ENCODE measurements around the gene MYO5B. TPM values are rescaled to one million over a fixed set of nuclear protein-coding genes. Genes with fewer than 3 reads are reported as not detected.

Gene MYO5B
- total RNA-seq, 1 donor from 2014 or later = 1.5 TPM

- Mint-ChIP-seq H3K27ac (ENCODE audit: unreplicated experiment) (no peak overlapping the region), H3K27me3 (ENCODE audit: unreplicated experiment) (peaks cover 6% of the 10 kb centered on the region), H3K36me3 (ENCODE audit: low read depth, unreplicated experiment) (no peaks in the 10 kb centered on the region), H3K4me1 (ENCODE audit: unreplicated experiment) (no peaks in the 10 kb centered on the region), H3K9me3 (ENCODE audit: unreplicated experiment) (no peaks in the 10 kb centered on the region), H3K4me3 (ENCODE audit: unreplicated experiment) (no peak overlapping the region)
- no peak for TF ChIP-seq CTCF (IDR thresholded peaks at IDR 0.05; ENCODE audit: unreplicated experiment)
- DNase-seq (ENCODE audit: low spot score) = no peak
Observed at GRCh38 chr18:50163505-50163904, 31.4 kb downstream of the MYO5B start.

GRCh38 chr18:50162486-50163304 is 32.3 kb downstream of the MYO5B start:
- Mint-ChIP-seq H3K27ac (ENCODE audit: unreplicated experiment) (no peak overlapping the region), H3K4me3 (ENCODE audit: unreplicated experiment) (no peak overlapping the region), H3K9me3 (ENCODE audit: unreplicated experiment) (no peaks in the 10 kb centered on the region), H3K27me3 (ENCODE audit: unreplicated experiment) (peaks cover 6% of the 10 kb centered on the region), H3K4me1 (ENCODE audit: unreplicated experiment) (no peaks in the 10 kb centered on the region), H3K36me3 (ENCODE audit: low read depth, unreplicated experiment) (no peaks in the 10 kb centered on the region)
- no peak for DNase-seq (ENCODE audit: low spot score)
- TF ChIP-seq CTCF (IDR thresholded peaks at IDR 0.05; ENCODE audit: unreplicated experiment) = no peak

- peaks cover 6% of the 10 kb centered on the region for H3K27me3 Mint-ChIP-seq (ENCODE audit: unreplicated experiment)
Observed at GRCh38 chr18:50161597-50162205, 33.2 kb downstream of the MYO5B start.

GRCh38 chr18:50159654-50160046 is 35.3 kb downstream of the MYO5B start:
- Mint-ChIP-seq H3K4me3 (ENCODE audit: unreplicated experiment) (no peak overlapping the region), H3K9me3 (ENCODE audit: unreplicated experiment) (no peaks in the 10 kb centered on the region), H3K27ac (ENCODE audit: unreplicated experiment) (no peak overlapping the region), H3K4me1 (ENCODE audit: unreplicated experiment) (peaks cover 4% of the 10 kb centered on the region), H3K27me3 (ENCODE audit: unreplicated experiment) (peaks cover 6% of the 10 kb centered on the region), H3K36me3 (ENCODE audit: low read depth, unreplicated experiment) (no peaks in the 10 kb centered on the region)
- DNase-seq (ENCODE audit: low spot score) = no peak
- no peak for TF ChIP-seq CTCF (IDR thresholded peaks at IDR 0.05; ENCODE audit: unreplicated experiment)

More at GRCh38 chr18:50161597-50162205, 33.2 kb downstream of the MYO5B start:
- Mint-ChIP-seq H3K9me3 (ENCODE audit: unreplicated experiment) (no peaks in the 10 kb centered on the region), H3K4me1 (ENCODE audit: unreplicated experiment) (no peaks in the 10 kb centered on the region), H3K36me3 (ENCODE audit: low read depth, unreplicated experiment) (no peaks in the 10 kb centered on the region), H3K4me3 (ENCODE audit: unreplicated experiment) (no peak overlapping the region), H3K27ac (ENCODE audit: unreplicated experiment) (no peak overlapping the region)
- TF ChIP-seq CTCF (IDR thresholded peaks at IDR 0.05; ENCODE audit: unreplicated experiment) = no peak
- DNase-seq (ENCODE audit: low spot score) = no peak
